ENCODE results near the gene MYH10. TPM values are rescaled to one million over a fixed set of nuclear protein-coding genes. Genes with fewer than 3 reads are reported as not detected.

Gene MYH10
- polyA plus RNA-seq, 1 donor from 2014 or later, result 61.1 TPM

DNA sequence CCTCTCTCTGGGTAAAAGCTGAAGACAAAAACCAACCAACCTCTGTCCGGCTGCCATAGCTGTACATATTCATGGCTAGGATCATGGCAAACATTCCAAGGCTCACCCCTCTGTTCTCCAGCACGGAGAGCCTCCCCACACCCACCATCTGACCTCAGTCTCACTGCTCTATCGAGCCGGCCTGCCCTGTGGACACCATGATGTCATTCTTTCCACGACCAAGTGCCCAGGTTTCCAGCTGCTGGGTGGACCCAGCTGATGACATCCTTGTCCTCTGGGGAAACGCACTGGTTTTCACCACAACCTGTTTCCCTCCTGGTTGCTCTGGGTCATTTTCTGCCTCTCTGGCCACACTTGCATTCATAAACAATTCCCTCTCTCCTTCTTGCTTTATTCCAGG, 127.2 kb downstream of the MYH10 start:
- Histone ChIP-seq H3K4me2 (ENCODE audit: low read length) (no peak overlapping the region), H2AFZ (ENCODE audit: low read depth, low read length) (no peak overlapping the region), H3K4me3 (ENCODE audit: low read length) (no peak overlapping the region), H3K9me2 (ENCODE audit: insufficient read depth, low read length) (no peaks in the 10 kb centered on the region), H3K79me2 (replicated peaks; ENCODE audit: insufficient read depth, low read length) (no peaks in the 10 kb centered on the region), H3F3A (ENCODE audit: insufficient read depth, low read length, poor library complexity, severe bottlenecking) (no peaks in the 10 kb centered on the region), H4K20me1 (ENCODE audit: insufficient read depth) (no peaks in the 10 kb centered on the region), H3K27me3 (ENCODE audit: insufficient read depth, low read depth, low read length) (no peaks in the 10 kb centered on the region), H3K36me3 (ENCODE audit: insufficient read depth, low read length) (peaks cover 15% of the 10 kb centered on the region), H3K27ac (ENCODE audit: low read length) (no peak overlapping the region), H3K9ac (ENCODE audit: low read length) (no peak overlapping the region), H3K9me3 (ENCODE audit: low read length) (no peaks in the 10 kb centered on the region)
- TF ChIP-seq POLR2AphosphoS5 (IDR thresholded peaks at IDR 0.05) (no peak), TAF1 (IDR thresholded peaks at IDR 0.05; ENCODE audit: low read depth) (no peak), EZH2 (IDR thresholded peaks at IDR 0.05; ENCODE audit: borderline replicate concordance, insufficient read depth, low read length, poor library complexity, severe bottlenecking) (no peak), MXI1 (conservative IDR thresholded peaks at IDR 0.05; ENCODE audit: poor library complexity, severe bottlenecking) (no peak), SMC3 (conservative IDR thresholded peaks at IDR 0.05; ENCODE audit: poor library complexity) (no peak)

GRCh38 chr17:8502126-8502525, 128.4 kb downstream of the MYH10 start:
- TF ChIP-seq SMC3 (conservative IDR thresholded peaks at IDR 0.05; ENCODE audit: poor library complexity), result no peak
- TF ChIP-seq EP300 (conservative IDR thresholded peaks at IDR 0.05; ENCODE audit: poor library complexity, severe bottlenecking), result no peak
- TF ChIP-seq EZH2 (IDR thresholded peaks at IDR 0.05; ENCODE audit: borderline replicate concordance, insufficient read depth, low read length, poor library complexity, severe bottlenecking), result no peak
- TF ChIP-seq TAF1 (IDR thresholded peaks at IDR 0.05; ENCODE audit: low read depth), result no peak
- no peak for TF ChIP-seq POLR2AphosphoS5 (IDR thresholded peaks at IDR 0.05)
- TF ChIP-seq, protein P1, sequence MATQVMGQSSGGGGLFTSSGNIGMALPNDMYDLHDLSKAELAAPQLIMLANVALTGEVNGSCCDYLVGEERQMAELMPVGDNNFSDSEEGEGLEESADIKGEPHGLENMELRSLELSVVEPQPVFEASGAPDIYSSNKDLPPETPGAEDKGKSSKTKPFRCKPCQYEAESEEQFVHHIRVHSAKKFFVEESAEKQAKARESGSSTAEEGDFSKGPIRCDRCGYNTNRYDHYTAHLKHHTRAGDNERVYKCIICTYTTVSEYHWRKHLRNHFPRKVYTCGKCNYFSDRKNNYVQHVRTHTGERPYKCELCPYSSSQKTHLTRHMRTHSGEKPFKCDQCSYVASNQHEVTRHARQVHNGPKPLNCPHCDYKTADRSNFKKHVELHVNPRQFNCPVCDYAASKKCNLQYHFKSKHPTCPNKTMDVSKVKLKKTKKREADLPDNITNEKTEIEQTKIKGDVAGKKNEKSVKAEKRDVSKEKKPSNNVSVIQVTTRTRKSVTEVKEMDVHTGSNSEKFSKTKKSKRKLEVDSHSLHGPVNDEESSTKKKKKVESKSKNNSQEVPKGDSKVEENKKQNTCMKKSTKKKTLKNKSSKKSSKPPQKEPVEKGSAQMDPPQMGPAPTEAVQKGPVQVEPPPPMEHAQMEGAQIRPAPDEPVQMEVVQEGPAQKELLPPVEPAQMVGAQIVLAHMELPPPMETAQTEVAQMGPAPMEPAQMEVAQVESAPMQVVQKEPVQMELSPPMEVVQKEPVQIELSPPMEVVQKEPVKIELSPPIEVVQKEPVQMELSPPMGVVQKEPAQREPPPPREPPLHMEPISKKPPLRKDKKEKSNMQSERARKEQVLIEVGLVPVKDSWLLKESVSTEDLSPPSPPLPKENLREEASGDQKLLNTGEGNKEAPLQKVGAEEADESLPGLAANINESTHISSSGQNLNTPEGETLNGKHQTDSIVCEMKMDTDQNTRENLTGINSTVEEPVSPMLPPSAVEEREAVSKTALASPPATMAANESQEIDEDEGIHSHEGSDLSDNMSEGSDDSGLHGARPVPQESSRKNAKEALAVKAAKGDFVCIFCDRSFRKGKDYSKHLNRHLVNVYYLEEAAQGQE (IDR thresholded peaks at IDR 0.05; ENCODE audit: borderline replicate concordance), result no peak
- TF ChIP-seq MXI1 (conservative IDR thresholded peaks at IDR 0.05; ENCODE audit: poor library complexity, severe bottlenecking), result no peak
- TF ChIP-seq, protein P2, sequence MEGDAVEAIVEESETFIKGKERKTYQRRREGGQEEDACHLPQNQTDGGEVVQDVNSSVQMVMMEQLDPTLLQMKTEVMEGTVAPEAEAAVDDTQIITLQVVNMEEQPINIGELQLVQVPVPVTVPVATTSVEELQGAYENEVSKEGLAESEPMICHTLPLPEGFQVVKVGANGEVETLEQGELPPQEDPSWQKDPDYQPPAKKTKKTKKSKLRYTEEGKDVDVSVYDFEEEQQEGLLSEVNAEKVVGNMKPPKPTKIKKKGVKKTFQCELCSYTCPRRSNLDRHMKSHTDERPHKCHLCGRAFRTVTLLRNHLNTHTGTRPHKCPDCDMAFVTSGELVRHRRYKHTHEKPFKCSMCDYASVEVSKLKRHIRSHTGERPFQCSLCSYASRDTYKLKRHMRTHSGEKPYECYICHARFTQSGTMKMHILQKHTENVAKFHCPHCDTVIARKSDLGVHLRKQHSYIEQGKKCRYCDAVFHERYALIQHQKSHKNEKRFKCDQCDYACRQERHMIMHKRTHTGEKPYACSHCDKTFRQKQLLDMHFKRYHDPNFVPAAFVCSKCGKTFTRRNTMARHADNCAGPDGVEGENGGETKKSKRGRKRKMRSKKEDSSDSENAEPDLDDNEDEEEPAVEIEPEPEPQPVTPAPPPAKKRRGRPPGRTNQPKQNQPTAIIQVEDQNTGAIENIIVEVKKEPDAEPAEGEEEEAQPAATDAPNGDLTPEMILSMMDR (IDR thresholded peaks at IDR 0.05; ENCODE audit: poor library complexity, severe bottlenecking), result no peak
- no peak for TF ChIP-seq RAD21 (conservative IDR thresholded peaks at IDR 0.05)
- Histone ChIP-seq H2AFZ (ENCODE audit: low read depth, low read length) (no peak overlapping the region), H3K4me2 (ENCODE audit: low read length) (no peak overlapping the region), H3K4me3 (ENCODE audit: low read length) (no peak overlapping the region), H3K9me3 (ENCODE audit: low read length) (no peaks in the 10 kb centered on the region), H3K9ac (ENCODE audit: low read length) (no peak overlapping the region), H3K27me3 (ENCODE audit: insufficient read depth, low read depth, low read length) (no peaks in the 10 kb centered on the region), H3K27ac (ENCODE audit: low read length) (no peak overlapping the region), H4K20me1 (ENCODE audit: insufficient read depth) (no peaks in the 10 kb centered on the region), H3F3A (ENCODE audit: insufficient read depth, low read length, poor library complexity, severe bottlenecking) (no peaks in the 10 kb centered on the region), H3K36me3 (ENCODE audit: insufficient read depth, low read length) (peaks cover 15% of the 10 kb centered on the region), H3K9me2 (ENCODE audit: insufficient read depth, low read length) (no peaks in the 10 kb centered on the region), H3K79me2 (replicated peaks; ENCODE audit: insufficient read depth, low read length) (no peaks in the 10 kb centered on the region)

Measured in neural cell (in vitro differentiated cells).